Measurements from ENCODE around the gene ZNF787.

Gene ZNF787

GRCh38 chr19:56085571-56086275 is 35.4 kb downstream of the ZNF787 start:
- no peak for DNase-seq

GRCh38 chr19:56084835-56085536 is 36.1 kb downstream of the ZNF787 start:
- DNase-seq: no peak

- no peak for DNase-seq
Observed at GRCh38 chr19:56083668-56084067, 37.4 kb downstream of the ZNF787 start.

GRCh38 chr19:56080669-56081401 is 40.3 kb downstream of the ZNF787 start:
- peak; percentile 90 for DNase-seq

GRCh38 chr19:56079609-56080008 is 41.5 kb downstream of the ZNF787 start:
- no peak for DNase-seq

GRCh38 chr19:56076498-56076897 is 44.6 kb downstream of the ZNF787 start:
- peak; percentile 74 for DNase-seq

- no peak for DNase-seq
Observed at GRCh38 chr19:56071151-56071550, 49.9 kb downstream of the ZNF787 start.

GRCh38 chr19:56069642-56070041 is 51.5 kb downstream of the ZNF787 start:
- no peak for DNase-seq

GRCh38 chr19:56066152-56067023 is 54.7 kb downstream of the ZNF787 start:
- DNase-seq: peak; percentile 79

GRCh38 chr19:56053596-56053995 is 67.5 kb downstream of the ZNF787 start:
- no peak for DNase-seq

Data from stimulated activated CD8-positive, alpha-beta memory T cell treated with anti-CD3 and anti-CD28 coated beads, Interleukin-4, amount 100 ng/mL, for 48 hours (primary cell).